NB4 (cell line): ENCODE results near the gene PRAMEF12.
"Not testable (repeated sequence)": the region's sequence is repeated elsewhere in the genome, so short reads cannot be mapped to it uniquely, and the experiment has no call there.

ENCODE experiments used
- DNase-seq: peaks from one replicate; pipeline ENCODE4 v3.0.0; 2010; ENCODE audit warnings: low read depth
- H3K4me3 ChIP-seq: one replicate; pipeline ENCODE4 v1.5.1; 2011; ENCODE audit warnings: mild to moderate bottlenecking, low read depth, low read length, moderate library complexity
- CTCF ChIP-seq: IDR thresholded peaks from one replicate; pipeline ENCODE4 v1.5.1; 2012; ENCODE audit warnings: low read depth, low read length
- MAX ChIP-seq: IDR thresholded peaks from 2 replicates; pipeline ENCODE4 v1.6.1; 2011; ENCODE audit warnings: low read depth, low read length
- MYC ChIP-seq: IDR thresholded peaks from 2 replicates; pipeline ENCODE4 v1.6.1; 2011; ENCODE audit warnings: low read depth, low read length
- POLR2A ChIP-seq: IDR thresholded peaks from 2 replicates; pipeline ENCODE4 v1.6.1; 2011; ENCODE audit warnings: mild to moderate bottlenecking; ENCODE audit not compliant: insufficient read length; ENCODE audit errors: extremely low read depth

The PRAMEF12 gene

GRCh38 chr1:12799730-12800129 is 26.2 kb downstream of the PRAMEF12 start:
- H3K4me3 ChIP-seq: no peak overlapping the region
- no peak for DNase-seq
- TF ChIP-seq MAX (no peak), CTCF (no peak), MYC (no peak), POLR2A (no peak)

GRCh38 chr1:12809933-12810332 is 36.4 kb downstream of the PRAMEF12 start:
- TF ChIP-seq CTCF (no peak), MAX (no peak), MYC (no peak)
- no peak for DNase-seq
- H3K4me3 ChIP-seq: no peak overlapping the region

- TF ChIP-seq POLR2A (no peak), CTCF (no peak), MYC (no peak), MAX (no peak)
- DNase-seq: no peak
- H3K4me3 ChIP-seq: no peak overlapping the region
These were observed 37.3 kb downstream of the PRAMEF12 start for GRCh38 chr1:12810691-12811408.

- no peak for DNase-seq
These were observed 37.9 kb downstream of the PRAMEF12 start for GRCh38 chr1:12811409-12811784.

GRCh38 chr1:12819061-12819460 is 45.5 kb downstream of the PRAMEF12 start:
- H3K4me3 ChIP-seq, DNase-seq: not testable (repeated sequence)

More at GRCh38 chr1:12811409-12811784, 37.9 kb downstream of the PRAMEF12 start:
- no peak overlapping the region for H3K4me3 ChIP-seq
- TF ChIP-seq CTCF: no peak
- no peak for TF ChIP-seq MAX
